Keratinocyte (primary cell): ENCODE measurements around the gene FARSB. TPM values are rescaled to one million over a fixed set of nuclear protein-coding genes. Genes with fewer than 3 reads are reported as not detected.
A peak's percentile ranks its signal among the peaks of the same experiment; 100 is the strongest.

Source experiments
- DNase-seq: peaks from one replicate; pipeline ENCODE4 v3.0.0-alpha.2; 2011; ENCODE audit warnings: low read depth, missing footprints, low spot score
- FAIRE-seq: peaks from 2 replicates; lab custom pipeline; 2011; peaks lifted over from hg19 to GRCh38; lab: Jason Lieb, UNC
- H2AFZ ChIP-seq: 2 replicates; pipeline ENCODE4 v1.6.0; 2012; ENCODE audit warnings: low read length, control low read depth, inconsistent platforms; ENCODE audit not compliant: control insufficient read depth
- H3K27ac ChIP-seq: 2 replicates; pipeline ENCODE4 v1.5.1; 2011; ENCODE audit warnings: low read length; ENCODE audit not compliant: control insufficient read depth, insufficient read depth
- H3K27me3 ChIP-seq: 3 replicates; pipeline ENCODE4 v1.6.0; 2011; ENCODE audit warnings: low read length; ENCODE audit not compliant: control insufficient read depth, insufficient read depth; ENCODE audit errors: extremely low read depth
- H3K36me3 ChIP-seq, 2 experiments: 2 replicates in 1 of 2; 3 replicates in 1 of 2; pipeline ENCODE4 v1.5.1; 2011; ENCODE audit warnings: low read length in 2 of 2, mild to moderate bottlenecking in 1 of 2; ENCODE audit not compliant: control insufficient read depth in 2 of 2, insufficient read depth in 2 of 2; ENCODE audit errors: extremely low read depth in 1 of 2
- H3K4me1 ChIP-seq: 3 replicates; pipeline ENCODE4 v1.5.1; 2011; ENCODE audit warnings: low read length; ENCODE audit not compliant: control insufficient read depth, insufficient read depth; ENCODE audit errors: extremely low read depth
- H3K4me2 ChIP-seq: 3 replicates; pipeline ENCODE4 v1.6.0; 2011; ENCODE audit warnings: low read depth, low read length; ENCODE audit not compliant: control insufficient read depth, insufficient read depth; ENCODE audit errors: extremely low read depth
- H3K4me3 ChIP-seq, 3 experiments: fragments of 200-600 bp in 1 of 3; sonication (generic) in 1 of 3; 2 replicates in 2 of 3; 3 replicates in 1 of 3; pipeline ENCODE4 v1.5.1; 2011 to 2016; ENCODE audit warnings: low read length in 3 of 3, mild to moderate bottlenecking in 3 of 3, control low read depth in 2 of 3, inconsistent platforms in 1 of 3, low read depth in 1 of 3, mixed read lengths in 1 of 3, mixed run types in 1 of 3, moderate library complexity in 1 of 3; ENCODE audit not compliant: control insufficient read depth in 2 of 3, insufficient read depth in 2 of 3; ENCODE audit errors: extremely low read depth in 1 of 3
- H3K79me2 ChIP-seq: 2 replicates; pipeline ENCODE4 v1.6.0; 2012; ENCODE audit warnings: low read length; ENCODE audit not compliant: control insufficient read depth, insufficient read depth
- H3K9ac ChIP-seq: 3 replicates; pipeline ENCODE4 v1.6.0; 2011; ENCODE audit warnings: low read length; ENCODE audit not compliant: control insufficient read depth, insufficient read depth; ENCODE audit errors: extremely low read depth
- H3K9me1 ChIP-seq: 3 replicates; pipeline ENCODE4 v1.6.0; 2011; ENCODE audit warnings: low read length; ENCODE audit not compliant: control insufficient read depth, insufficient read depth; ENCODE audit errors: extremely low read depth
- H3K9me3 ChIP-seq: 2 replicates; pipeline ENCODE4 v1.5.1; 2012; ENCODE audit warnings: low read depth, low read length; ENCODE audit not compliant: control insufficient read depth
- H4K20me1 ChIP-seq: 3 replicates; pipeline ENCODE4 v1.6.0; 2011; ENCODE audit warnings: low read length; ENCODE audit not compliant: control insufficient read depth, insufficient read depth; ENCODE audit errors: extremely low read depth
- CTCF ChIP-seq, 3 experiments: IDR thresholded peaks in 1 of 3; conservative IDR thresholded peaks in 1 of 3; optimal IDR thresholded peaks in 1 of 3; 2 replicates in 2 of 3; 3 replicates in 1 of 3; pipeline versions ENCODE3 to v1.5.1; 2011; ENCODE audit warnings: low read length in 3 of 3, mild to moderate bottlenecking in 3 of 3, moderate library complexity in 2 of 3, control low read depth in 1 of 3, inconsistent platforms in 1 of 3; ENCODE audit not compliant: insufficient read depth in 2 of 3; ENCODE audit errors: extremely low read depth in 1 of 3
- EZH2 ChIP-seq: IDR thresholded peaks from one replicate; pipeline ENCODE4 v1.6.1; 2012; ENCODE audit warnings: inconsistent platforms, mild to moderate bottlenecking, low read length, moderate library complexity
- dilution Hi-C: fragments of 300-500 bp; cut with MboI; formaldehyde crosslinking; loops from one replicate; pipeline ENCODE4 v1.7.0; 2020; ENCODE audit warnings: low sequenced_read_pairs; ENCODE audit not compliant: extremely low pct_ligation_motif_present
- polyA plus RNA-seq, 5 experiments: library from polyadenylated mRNA; depleted of rRNA in 3 of 5; stranded (reverse) in 3 of 5; stranded (forward) in 1 of 5; unstranded in 1 of 5; fragments of >200 nt; gene quantifications; 1 replicate in 1 of 5; 2 replicates in 3 of 5; 3 replicates in 1 of 5; pipeline versions ENCODE4 v1.2.1 to v1.2.3, GENCODE V29; 2011 to 2012; ENCODE audit warnings: missing spikeins in 2 of 5, low read depth in 1 of 5, low replicate concordance in 1 of 5

Gene FARSB
- polyA plus RNA-seq, 1 donor (not counting 4 experiments of a cell fraction or from before 2014, with no cell fraction given), result 68.8 TPM

GRCh38 chr2:222669353-222669752 lies 13.5 kb upstream of the FARSB start:
- no peak overlapping the region for H3K27ac ChIP-seq
- no peak overlapping the region for H3K4me2 ChIP-seq
- DNase-seq (no peak), FAIRE-seq (peak; percentile 20)
- H3K9me3 ChIP-seq, result no peaks in the 10 kb centered on the region
- TF ChIP-seq EZH2 (no peak), CTCF (optimal IDR thresholded peaks at IDR 0.05 in 1 of 3, IDR thresholded peaks at IDR 0.05 in 1 of 3, conservative IDR thresholded peaks at IDR 0.05 in 1 of 3; ENCODE audit: extremely low read depth in 1 of 3, insufficient read depth in 2 of 3, low read length in 3 of 3) (no peak)
- no peaks in the 10 kb centered on the region for H3K79me2 ChIP-seq
- H3K4me1 ChIP-seq, result peaks cover 8% of the 10 kb centered on the region
- no peaks in the 10 kb centered on the region for H3K9me1 ChIP-seq
- no peaks in the 10 kb centered on the region for H3K36me3 ChIP-seq
- H3K4me3 ChIP-seq, result no peak overlapping the region
- H3K27me3 ChIP-seq, result peaks cover 22% of the 10 kb centered on the region
- dilution Hi-C loops, result no loop called here
- no peaks in the 10 kb centered on the region for H4K20me1 ChIP-seq
- H3K9ac ChIP-seq, result no peak overlapping the region
- H2AFZ ChIP-seq, result no peak overlapping the region

GRCh38 chr2:222668494-222669154 lies 12.7 kb upstream of the FARSB start:
- TF ChIP-seq EZH2, result no peak
- no peak for TF ChIP-seq CTCF (optimal IDR thresholded peaks at IDR 0.05 in 1 of 3, IDR thresholded peaks at IDR 0.05 in 1 of 3, conservative IDR thresholded peaks at IDR 0.05 in 1 of 3; ENCODE audit: extremely low read depth in 1 of 3, insufficient read depth in 2 of 3, low read length in 3 of 3)
- H3K4me3 ChIP-seq, result no peak overlapping the region
- H3K27ac ChIP-seq, result no peak overlapping the region
- H3K4me1 ChIP-seq, result peaks cover 8% of the 10 kb centered on the region
- no peaks in the 10 kb centered on the region for H3K9me3 ChIP-seq
- no peaks in the 10 kb centered on the region for H3K9me1 ChIP-seq
- no peak for FAIRE-seq
- H2AFZ ChIP-seq, result no peak overlapping the region
- DNase-seq, result no peak
- H4K20me1 ChIP-seq, result no peaks in the 10 kb centered on the region
- peaks cover 22% of the 10 kb centered on the region for H3K27me3 ChIP-seq
- no peaks in the 10 kb centered on the region for H3K79me2 ChIP-seq
- no peaks in the 10 kb centered on the region for H3K36me3 ChIP-seq
- H3K4me2 ChIP-seq, result no peak overlapping the region
- dilution Hi-C loops, result no loop called here
- H3K9ac ChIP-seq, result no peak overlapping the region
